ENCODE results near the gene ISM1.

- TF ChIP-seq CTCF (IDR thresholded peaks at IDR 0.05) (no peak), POLR2AphosphoS5 (IDR thresholded peaks at IDR 0.05) (no peak), EP300 (IDR thresholded peaks at IDR 0.05) (no peak), POLR2A (IDR thresholded peaks at IDR 0.05) (no peak)
Observed at GRCh38 chr20:13250251-13250650, 29.2 kb downstream of the ISM1 start.

Measured in stomach (tissue), 4 donors.